Activated T-cell treated with anti-CD3 and anti-CD28 coated beads, Interleukin-2, amount 50 U/mL, for 48 hours (primary cell): Measurements from ENCODE around the gene CYP1A2.

Experiments used
- DNase-seq, 2 experiments: peaks; one replicate each; pipeline ENCODE4 v3.0.0-alpha.2; 2020

Gene CYP1A2

DNA sequence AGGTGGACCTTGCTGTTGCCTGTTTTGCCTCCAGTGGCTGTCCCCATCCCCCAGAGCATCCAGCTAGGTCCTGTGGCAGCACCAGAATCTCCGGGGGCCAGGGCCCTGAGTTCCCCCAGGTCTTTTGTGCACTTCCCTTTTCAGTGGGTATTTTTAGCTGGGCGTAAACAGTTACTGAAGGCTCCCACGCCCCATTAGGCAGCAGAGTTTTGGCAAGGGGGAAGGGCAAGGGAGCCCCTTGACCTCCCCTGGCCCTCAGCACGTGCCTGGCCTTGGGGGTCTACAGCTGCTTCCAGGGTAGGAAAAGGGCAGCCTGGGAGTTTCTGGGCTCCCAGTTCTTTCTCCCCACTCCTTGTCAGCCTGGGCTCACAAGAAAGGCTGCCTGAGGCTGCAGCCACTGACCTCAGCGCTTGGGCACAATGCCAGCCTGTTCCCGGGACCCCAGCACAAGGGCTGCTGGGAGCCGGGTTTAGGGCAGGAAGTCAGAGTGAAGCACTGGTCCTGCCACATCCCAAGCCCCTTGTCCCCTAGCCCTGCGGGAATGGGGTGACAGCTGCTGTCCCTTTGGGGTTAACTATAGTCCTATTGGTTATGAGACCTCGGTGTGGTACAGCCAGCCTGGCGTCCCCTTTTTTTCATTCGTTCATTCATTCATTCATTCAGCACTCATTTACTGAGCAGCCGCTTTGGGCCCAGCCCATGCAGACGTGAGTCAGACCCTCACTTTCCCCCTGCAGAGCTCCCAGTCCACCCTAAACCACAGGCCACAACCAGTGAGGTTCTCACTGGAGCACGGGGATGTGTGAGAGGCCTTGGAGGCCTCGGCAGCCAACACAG is 41.7 kb downstream of the CYP1A2 start:
- DNase-seq, result peak; percentile 70 to 73

DNA sequence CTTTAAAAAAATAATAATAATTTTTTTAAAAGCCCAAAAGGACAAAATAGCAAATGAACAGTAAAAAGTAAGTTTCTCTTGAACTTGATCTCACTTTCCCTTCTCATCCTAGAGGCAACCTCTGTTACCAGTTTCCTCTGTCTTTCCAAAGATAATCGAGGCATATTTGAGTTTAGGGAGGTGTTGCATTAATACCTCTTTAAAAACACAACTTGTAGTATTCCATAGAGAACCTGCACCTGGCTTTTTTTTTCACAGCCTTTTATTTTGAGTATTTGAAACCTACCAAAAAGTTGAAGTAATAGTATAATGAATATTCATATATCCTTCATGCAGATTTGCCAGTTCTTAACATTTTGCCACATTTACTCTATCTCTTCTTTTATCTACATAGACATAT is 42.4 kb downstream of the CYP1A2 start:
- no peak for DNase-seq

DNA sequence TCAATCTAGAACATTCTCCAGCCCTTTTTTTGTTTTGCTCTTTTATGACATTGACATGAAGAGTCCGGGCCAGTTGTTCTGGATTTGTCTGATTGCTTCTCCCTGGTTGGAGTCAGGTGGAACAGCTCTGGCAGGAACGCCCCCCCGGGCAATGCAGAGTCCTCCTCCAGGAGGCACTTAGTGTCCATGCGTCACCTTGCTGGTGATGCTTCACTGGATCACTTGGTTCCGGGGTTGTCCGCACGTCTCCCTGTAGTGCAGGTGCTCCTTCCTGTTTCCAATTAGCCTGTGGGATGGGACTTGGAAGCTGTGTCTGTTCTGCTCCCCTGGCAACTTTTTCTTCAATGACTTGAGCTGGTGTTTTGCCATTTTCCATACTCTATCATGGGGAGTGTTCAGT is 43.0 kb downstream of the CYP1A2 start:
- DNase-seq, result no peak

DNA sequence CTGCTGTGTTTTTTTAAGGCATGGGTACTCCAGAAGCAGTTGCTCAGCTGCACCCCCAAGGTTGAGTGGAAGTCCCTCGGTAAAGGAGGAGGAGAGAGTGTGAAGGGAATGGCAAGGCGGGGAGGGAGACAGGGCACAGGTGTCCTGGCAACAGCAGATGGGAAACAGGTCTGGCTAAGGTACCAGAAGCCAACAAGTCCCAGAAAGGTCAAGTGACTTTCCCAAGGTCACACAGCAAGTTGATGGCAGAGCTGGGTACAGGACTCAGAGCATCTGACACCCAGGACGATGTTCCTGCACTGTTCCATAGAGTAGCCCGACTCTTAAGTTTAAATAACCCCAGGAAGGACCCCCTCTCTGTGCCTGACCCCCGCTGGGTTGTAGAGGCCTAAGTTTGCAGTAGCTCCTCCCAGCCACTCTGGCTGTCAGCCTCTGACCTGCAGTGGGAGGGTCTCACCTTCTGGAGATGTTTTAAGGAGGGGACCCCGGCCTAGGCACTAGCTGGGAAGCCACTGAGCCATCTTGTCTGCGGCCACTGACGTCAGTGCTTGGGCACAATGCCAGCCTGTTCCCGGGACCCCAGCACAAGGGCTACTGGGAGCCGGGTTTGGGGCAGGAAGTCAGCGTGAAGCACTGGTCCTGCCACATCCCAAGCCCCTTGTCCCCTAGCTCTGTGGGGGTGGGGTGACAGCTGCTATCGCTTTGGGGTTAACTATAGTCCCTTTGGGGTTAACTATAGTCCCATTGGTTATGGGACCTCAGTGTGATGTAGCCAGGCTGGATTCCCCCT is 43.8 kb downstream of the CYP1A2 start:
- DNase-seq, result no peak

DNA sequence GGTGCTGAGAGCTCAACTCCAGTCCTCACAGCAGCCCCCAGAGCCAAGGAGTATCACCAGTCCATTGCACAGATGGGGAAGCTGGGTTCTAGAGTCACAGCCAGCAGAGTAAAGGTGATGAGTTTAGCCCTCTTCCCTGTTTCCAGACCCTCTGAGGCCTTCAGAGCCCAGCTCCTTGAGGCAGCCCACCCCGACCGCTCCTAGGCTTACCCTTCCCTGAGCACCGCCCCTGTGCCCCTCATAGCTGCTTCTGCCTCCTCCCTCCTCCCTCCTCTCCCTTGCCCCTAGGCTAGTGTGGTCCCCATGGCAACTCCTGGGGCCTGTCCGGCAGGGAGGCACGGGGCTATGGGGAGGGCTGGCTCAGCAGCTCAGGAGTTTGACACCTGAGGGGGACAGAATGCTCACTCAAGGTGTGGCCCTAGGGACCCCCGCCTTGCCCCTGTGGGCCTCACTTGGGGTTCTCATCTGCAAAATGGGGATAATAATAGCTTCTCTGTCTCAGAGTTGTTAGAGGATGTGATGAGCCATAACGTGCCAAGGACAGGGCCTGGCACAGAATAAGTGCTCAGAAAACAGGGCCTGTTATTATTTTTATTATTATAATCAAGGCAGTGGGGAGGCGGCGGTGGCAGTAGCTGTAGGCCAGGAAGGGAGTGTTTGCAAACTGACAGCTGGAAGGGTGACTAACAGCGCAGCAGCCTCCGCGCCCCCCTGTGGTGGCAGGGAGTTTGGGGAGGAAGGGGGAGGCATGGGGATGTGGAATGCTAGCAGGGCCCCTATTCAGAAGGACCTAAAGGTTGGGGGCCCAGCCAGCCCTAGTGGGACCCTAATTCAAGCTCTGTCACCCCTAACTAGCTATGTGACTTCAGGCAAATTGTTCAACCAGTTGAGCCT is 44.7 kb downstream of the CYP1A2 start:
- peak; percentile 78 to 81 for DNase-seq

DNA sequence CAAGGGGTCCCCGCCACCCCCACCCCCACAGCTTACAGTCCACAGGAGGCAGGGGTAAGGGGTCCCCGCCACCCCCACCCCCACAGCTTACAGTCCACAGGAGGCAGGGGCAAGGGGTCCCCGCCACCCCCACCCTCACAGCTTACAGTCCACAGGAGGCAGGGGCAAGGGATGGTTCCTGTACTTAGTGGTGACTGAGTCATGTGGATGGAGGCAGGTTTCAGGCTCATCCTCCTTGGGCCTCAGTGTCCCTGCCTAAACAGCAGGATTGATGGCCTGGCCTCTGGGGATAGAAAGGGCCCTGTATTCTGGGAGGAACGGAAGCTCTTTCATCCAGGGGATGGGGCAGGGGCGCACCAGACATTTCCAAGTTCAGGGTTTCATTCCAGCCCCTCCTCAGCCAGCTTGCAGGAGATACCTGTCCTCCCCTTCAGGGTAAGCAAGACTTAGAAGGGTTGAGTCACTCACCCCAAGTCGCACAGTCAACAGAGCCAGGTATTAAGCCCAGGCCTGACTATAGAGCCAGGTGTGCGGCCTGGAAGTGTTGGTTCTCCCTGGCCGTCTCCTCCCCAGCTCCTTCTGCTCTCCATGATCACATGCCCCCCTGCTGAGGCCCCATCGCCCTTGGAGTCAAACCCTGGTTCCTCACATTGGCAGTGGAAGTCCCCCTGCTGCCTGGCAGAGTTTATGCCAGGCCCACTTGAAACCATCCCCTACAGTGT is 45.8 kb downstream of the CYP1A2 start:
- peak in 1 of 2 experiments; percentile 55 for DNase-seq

DNA sequence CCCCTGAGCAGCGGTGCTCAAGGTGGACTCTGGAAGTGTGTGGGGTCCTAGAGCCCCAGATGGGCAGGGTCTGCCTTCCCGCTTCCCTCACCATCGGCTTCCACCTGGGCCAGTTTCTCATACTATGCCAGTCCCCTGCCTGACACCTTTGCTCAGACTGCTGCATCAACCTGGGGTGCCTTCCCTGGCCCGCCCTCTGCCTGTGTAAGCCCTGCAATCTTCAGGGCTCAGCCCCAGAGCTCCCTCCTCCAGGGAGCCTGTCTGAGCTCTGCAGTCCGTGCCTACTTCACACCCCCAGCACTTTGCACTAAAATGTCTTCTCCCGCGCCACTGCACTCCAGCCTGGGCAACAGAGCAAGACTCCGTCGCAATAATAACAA is 46.3 kb downstream of the CYP1A2 start:
- no peak for DNase-seq

DNA sequence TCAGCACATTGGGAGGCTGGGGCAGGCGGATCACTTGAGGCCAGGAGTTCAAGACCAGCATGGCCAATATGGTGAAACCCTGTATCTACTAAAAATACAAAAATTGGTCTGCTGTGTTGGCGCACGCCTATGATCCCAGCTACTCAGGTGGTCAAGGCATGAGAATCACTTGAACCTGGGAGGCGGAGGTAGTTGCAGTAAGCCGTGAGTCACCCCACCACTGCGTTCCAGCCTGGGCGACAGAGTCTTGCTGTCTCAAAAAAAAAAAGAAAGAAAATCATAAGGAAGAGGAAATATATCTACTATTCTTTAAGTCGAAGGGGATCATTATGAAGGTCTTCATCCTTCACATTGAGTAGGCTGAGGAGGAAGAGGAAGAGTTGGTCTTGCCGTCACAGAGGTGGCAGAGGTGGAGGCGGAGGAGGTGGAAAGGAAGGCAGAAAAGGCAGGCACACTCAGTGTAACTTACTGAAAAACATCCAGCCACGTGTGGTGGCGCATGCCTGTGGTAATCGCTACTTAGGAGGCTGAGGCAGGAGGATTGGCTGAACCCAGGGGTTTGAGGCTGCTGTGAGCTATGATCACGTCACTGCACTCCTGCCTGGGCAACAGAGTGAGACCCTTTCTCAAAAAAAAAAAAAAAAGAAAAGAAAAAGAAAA is 47.5 kb downstream of the CYP1A2 start:
- DNase-seq, result peak; percentile 65 to 68

DNA sequence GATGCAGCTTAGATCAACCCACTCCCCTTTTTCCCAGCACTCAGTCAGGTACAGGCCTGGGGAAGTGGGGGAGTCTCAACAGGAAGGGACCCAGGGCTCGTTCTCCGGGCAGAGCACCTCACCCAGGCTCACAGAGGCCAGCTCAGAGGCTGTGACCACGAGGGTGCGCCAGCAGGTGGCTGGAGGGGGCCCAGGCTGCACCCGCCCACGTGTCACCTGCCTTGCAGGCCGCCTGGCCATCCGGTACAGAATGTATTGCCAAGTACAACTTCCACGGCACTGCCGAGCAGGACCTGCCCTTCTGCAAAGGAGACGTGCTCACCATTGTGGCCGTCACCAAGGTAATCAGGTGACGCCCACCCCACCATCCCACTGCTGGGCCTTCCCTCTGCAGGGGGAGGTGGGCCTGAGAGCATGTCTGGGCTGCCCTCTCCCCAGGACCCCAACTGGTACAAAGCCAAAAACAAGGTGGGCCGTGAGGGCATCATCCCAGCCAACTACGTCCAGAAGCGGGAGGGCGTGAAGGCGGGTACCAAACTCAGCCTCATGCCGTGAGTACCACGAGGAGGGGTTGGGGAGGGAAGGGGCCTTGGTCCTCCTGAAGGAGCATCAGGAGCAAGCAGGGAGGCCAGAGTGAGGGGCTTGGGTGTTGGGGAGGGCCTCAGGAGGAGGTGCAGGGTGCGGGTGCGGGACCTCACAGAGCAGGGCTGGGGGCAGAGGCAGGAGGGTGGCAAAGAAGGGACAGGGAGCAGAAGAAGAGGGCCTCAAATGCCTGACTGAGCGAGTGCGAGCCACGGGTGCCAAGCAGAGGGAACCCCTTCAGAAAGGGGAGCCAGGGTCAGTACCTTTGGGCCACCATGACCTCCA is 50.0 kb downstream of the CYP1A2 start:
- peak in 1 of 2 experiments; percentile 39 for DNase-seq

DNA sequence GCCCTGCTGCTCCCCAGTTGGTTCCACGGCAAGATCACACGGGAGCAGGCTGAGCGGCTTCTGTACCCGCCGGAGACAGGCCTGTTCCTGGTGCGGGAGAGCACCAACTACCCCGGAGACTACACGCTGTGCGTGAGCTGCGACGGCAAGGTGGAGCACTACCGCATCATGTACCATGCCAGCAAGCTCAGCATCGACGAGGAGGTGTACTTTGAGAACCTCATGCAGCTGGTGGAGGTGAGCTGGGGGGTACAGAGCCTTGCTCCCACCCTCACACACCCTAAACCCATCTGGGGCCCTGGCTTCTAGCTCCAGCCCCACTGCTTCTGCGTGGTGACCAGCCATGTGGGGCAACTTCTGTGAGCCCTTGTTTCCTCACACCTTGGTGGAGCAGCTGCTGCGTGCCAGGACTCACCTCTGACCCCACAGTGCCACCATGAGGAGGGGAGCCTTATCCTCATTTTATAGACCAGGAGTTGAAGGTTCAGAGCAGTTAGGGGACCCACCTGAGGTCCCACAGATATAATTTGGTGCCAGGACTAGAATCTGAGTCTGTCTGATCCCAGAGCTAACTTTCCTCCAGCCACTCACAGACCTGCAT is 50.7 kb downstream of the CYP1A2 start:
- peak; percentile 51 to 57 for DNase-seq

DNA sequence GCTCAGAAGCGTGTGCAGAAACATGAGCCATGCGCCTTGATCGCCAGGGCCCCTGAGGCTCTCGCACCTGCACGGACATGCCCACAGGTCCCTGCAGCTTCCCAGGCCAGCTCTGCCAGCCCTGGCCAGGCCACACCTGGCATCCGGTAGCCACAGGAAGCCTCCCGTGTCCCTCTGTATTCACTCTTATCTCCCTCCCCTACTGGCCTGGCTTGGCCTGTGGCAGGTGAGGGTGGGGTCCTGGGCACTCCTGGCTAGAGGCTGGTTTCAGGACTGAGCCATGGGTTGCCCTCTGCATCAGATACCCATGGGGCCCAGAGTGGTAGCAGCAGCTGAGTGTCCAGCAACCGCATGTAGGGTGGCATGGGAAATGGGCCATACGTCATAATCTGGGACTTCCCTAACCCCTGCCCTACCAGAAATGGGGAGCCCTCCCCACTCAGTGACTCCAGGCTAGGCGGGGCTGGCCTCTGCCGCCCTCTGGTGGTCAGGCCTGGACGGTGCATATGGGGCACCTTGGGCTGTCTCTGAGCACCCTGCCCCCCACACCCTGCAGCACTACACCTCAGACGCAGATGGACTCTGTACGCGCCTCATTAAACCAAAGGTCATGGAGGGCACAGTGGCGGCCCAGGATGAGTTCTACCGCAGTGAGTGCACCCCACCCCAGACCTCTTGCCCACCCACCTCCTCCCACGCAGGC is 51.4 kb downstream of the CYP1A2 start:
- peak; percentile 94 to 95 for DNase-seq

DNA sequence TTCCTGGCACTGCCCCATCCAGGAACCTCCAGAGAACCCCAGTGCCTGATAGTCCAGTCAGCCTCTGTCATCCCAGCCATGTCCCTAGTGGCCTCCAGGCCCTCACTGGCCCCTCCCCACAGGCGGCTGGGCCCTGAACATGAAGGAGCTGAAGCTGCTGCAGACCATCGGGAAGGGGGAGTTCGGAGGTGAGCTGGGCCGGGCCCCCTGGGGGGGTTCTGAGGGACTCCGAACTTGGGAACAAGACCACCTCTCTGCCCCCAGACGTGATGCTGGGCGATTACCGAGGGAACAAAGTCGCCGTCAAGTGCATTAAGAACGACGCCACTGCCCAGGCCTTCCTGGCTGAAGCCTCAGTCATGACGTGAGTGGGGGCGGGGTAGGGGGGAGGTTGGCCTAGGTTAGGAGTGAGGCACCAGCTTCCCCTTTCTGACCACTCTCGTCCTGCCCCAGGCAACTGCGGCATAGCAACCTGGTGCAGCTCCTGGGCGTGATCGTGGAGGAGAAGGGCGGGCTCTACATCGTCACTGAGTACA is 52.0 kb downstream of the CYP1A2 start:
- no peak for DNase-seq

DNA sequence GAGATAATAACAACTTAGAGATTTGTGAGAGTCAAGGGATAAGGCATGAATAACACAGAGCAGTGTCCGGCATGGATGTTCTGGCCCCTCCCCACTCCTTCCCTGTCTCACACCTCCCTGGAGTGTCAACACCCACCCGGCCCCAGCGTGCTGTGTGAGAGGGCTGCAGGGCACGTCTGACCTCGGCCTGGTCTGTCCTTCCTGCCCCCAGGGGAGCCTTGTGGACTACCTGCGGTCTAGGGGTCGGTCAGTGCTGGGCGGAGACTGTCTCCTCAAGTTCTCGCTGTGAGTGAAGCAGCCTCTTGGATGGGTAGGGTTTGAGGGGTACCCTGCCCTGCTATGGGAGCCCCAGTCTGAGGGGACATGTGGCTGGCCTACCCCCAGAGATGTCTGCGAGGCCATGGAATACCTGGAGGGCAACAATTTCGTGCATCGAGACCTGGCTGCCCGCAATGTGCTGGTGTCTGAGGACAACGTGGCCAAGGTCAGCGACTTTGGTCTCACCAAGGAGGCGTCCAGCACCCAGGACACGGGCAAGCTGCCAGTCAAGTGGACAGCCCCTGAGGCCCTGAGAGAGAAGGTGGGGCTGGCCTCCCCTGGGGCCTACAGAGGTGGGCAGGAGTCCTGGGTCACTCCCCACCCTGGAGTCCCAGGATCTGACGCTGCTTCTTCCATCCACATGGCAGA is 52.8 kb downstream of the CYP1A2 start:
- no peak for DNase-seq

DNA sequence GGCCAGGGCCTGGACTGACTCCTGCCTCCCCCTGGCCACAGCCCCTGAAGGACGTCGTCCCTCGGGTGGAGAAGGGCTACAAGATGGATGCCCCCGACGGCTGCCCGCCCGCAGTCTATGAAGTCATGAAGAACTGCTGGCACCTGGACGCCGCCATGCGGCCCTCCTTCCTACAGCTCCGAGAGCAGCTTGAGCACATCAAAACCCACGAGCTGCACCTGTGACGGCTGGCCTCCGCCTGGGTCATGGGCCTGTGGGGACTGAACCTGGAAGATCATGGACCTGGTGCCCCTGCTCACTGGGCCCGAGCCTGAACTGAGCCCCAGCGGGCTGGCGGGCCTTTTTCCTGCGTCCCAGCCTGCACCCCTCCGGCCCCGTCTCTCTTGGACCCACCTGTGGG is 53.6 kb downstream of the CYP1A2 start:
- no peak for DNase-seq

DNA sequence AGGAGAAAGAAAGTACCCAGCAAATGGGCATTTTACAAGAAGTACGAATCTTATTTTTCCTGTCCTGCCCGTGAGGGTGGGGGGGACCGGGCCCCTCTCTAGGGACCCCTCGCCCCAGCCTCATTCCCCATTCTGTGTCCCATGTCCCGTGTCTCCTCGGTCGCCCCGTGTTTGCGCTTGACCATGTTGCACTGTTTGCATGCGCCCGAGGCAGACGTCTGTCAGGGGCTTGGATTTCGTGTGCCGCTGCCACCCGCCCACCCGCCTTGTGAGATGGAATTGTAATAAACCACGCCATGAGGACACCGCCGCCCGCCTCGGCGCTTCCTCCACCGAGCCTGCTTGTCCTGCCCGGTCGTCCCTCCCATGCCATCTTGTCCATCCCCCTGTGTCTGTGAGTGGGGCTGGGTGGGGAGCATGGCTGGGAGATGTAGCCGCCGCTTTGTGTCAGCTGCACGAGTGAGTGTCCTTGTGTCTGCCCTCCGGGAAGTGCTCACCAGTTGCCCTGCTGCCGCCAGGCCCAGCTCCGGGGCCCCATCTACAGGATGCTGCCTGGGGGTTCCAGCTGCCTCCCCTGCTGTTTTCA is 54.3 kb downstream of the CYP1A2 start:
- no peak for DNase-seq

DNA sequence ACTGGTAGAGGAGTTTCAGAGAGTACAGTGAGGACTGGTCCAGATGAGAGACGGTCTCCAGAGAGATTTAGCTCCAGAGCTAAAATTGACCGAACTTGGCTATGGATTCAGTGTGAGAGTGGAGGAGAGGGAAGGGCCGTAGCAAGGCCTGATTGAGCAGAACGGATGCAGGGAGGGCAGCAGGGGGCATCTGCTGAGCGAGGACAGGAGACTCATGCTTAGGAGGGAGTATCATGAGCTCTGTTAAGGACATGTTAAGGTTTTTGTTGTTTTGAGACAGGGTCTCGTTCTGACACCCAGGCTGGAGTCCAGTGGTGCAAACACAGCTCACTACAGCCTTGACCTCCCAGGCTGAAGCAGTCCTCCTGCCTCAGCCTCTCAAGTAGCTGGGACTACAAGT is 56.3 kb downstream of the CYP1A2 start:
- no peak for DNase-seq
